HL-60 (cell line): Measurements from ENCODE around the gene ST6GALNAC3.

Source experiments
- DNase-seq, 2 experiments: peaks; one replicate each; pipeline ENCODE4 v3.0.0-alpha.2; 2010 to 2020; ENCODE audit warnings: low read depth in 1 of 2, low spot score in 1 of 2
- H3K27ac ChIP-seq: fragments of 250-450 bp; sonication (Bioruptor Pico); replicated peaks from 2 replicates; pipeline ENCODE4 v1.5.1; 2020; ENCODE audit warnings: mild to moderate bottlenecking, moderate library complexity
- H3K27me3 ChIP-seq: fragments of 250-450 bp; sonication (Bioruptor Pico); 2 replicates; pipeline ENCODE4 v1.5.1; 2021; ENCODE audit warnings: mild to moderate bottlenecking, moderate library complexity; ENCODE audit not compliant: insufficient read depth, poor library complexity, severe bottlenecking
- H3K4me3 ChIP-seq: replicated peaks from 2 replicates; pipeline ENCODE4 v1.5.1; 2011; ENCODE audit warnings: mild to moderate bottlenecking, control low read depth, low read length; ENCODE audit not compliant: insufficient read depth
- GABPA ChIP-seq: IDR thresholded peaks from 2 replicates; pipeline ENCODE4 v1.6.1; 2012; ENCODE audit warnings: low read depth
- POLR2AphosphoS5 ChIP-seq: IDR thresholded peaks from 2 replicates; pipeline ENCODE4 v1.6.1; 2012; ENCODE audit warnings: low read depth
- SPI1 ChIP-seq: IDR thresholded peaks from 2 replicates; pipeline ENCODE4 v1.6.1; 2012; ENCODE audit warnings: low read depth, mild to moderate bottlenecking, borderline replicate concordance
- TF ChIP-seq, protein P1 (sequence below): IDR thresholded peaks from 2 replicates; pipeline ENCODE4 v1.6.1; 2012; ENCODE audit warnings: low read depth; ENCODE audit not compliant: insufficient replicate concordance
- TF ChIP-seq, protein P2 (sequence below): IDR thresholded peaks from one replicate; pipeline ENCODE4 v1.5.1; 2011; ENCODE audit warnings: low read length, control low read depth, inconsistent platforms; ENCODE audit not compliant: insufficient read depth

Gene ST6GALNAC3

DNA sequence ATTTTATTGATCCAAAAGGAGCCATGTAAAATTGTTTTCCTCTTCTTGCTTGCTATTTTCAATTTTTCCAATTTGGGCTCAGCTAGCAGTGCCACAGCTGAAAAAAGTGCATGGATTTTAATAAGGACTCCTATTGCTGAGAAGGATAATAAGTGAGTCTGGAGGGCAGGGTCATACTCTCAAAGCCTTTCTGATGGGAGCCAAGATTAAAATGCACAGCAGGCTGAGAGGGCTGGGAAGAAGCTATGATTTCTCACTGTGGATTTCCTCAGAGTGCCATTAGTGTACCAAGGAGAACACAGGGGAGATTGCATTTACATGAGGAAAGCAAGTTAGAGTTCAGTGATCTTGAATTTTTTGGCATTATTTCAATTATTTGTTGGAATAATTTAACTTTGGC lies 261.3 kb downstream of the ST6GALNAC3 start:
- DNase-seq = no peak
- Histone ChIP-seq H3K27ac (no peak overlapping the region), H3K27me3 (no peaks in the 10 kb centered on the region), H3K4me3 (no peak overlapping the region)
- TF ChIP-seq GABPA (no peak), POLR2AphosphoS5 (no peak), SPI1 (no peak)
- TF ChIP-seq, protein P1, sequence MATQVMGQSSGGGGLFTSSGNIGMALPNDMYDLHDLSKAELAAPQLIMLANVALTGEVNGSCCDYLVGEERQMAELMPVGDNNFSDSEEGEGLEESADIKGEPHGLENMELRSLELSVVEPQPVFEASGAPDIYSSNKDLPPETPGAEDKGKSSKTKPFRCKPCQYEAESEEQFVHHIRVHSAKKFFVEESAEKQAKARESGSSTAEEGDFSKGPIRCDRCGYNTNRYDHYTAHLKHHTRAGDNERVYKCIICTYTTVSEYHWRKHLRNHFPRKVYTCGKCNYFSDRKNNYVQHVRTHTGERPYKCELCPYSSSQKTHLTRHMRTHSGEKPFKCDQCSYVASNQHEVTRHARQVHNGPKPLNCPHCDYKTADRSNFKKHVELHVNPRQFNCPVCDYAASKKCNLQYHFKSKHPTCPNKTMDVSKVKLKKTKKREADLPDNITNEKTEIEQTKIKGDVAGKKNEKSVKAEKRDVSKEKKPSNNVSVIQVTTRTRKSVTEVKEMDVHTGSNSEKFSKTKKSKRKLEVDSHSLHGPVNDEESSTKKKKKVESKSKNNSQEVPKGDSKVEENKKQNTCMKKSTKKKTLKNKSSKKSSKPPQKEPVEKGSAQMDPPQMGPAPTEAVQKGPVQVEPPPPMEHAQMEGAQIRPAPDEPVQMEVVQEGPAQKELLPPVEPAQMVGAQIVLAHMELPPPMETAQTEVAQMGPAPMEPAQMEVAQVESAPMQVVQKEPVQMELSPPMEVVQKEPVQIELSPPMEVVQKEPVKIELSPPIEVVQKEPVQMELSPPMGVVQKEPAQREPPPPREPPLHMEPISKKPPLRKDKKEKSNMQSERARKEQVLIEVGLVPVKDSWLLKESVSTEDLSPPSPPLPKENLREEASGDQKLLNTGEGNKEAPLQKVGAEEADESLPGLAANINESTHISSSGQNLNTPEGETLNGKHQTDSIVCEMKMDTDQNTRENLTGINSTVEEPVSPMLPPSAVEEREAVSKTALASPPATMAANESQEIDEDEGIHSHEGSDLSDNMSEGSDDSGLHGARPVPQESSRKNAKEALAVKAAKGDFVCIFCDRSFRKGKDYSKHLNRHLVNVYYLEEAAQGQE = no peak
- TF ChIP-seq, protein P2, sequence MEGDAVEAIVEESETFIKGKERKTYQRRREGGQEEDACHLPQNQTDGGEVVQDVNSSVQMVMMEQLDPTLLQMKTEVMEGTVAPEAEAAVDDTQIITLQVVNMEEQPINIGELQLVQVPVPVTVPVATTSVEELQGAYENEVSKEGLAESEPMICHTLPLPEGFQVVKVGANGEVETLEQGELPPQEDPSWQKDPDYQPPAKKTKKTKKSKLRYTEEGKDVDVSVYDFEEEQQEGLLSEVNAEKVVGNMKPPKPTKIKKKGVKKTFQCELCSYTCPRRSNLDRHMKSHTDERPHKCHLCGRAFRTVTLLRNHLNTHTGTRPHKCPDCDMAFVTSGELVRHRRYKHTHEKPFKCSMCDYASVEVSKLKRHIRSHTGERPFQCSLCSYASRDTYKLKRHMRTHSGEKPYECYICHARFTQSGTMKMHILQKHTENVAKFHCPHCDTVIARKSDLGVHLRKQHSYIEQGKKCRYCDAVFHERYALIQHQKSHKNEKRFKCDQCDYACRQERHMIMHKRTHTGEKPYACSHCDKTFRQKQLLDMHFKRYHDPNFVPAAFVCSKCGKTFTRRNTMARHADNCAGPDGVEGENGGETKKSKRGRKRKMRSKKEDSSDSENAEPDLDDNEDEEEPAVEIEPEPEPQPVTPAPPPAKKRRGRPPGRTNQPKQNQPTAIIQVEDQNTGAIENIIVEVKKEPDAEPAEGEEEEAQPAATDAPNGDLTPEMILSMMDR = no peak

DNA sequence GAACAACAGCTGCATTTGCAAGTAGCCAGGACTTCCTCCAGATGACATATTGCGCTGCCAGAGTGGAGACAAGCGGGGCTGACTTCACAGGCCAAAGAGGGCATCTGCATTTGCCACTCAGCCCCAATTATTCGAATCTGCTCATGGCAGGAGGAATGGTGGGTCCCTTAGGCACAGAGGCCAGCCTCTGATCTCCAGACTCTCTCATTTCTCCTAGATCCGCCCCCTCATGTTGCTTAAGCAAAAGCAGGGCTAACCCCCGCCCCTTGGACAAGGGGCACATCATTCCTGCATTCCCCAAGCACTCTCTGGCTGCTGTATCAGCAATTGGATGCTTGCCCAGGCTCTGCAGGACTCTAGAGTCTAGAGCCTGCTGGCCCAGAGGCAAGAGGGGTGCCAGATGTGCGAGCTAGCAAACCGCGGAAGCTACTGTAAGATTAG lies 262.4 kb downstream of the ST6GALNAC3 start:
- Histone ChIP-seq H3K27ac (no peak overlapping the region), H3K4me3 (no peak overlapping the region), H3K27me3 (no peaks in the 10 kb centered on the region)
- TF ChIP-seq, protein P1 = no peak
- TF ChIP-seq SPI1 (no peak), POLR2AphosphoS5 (no peak), GABPA (no peak)
- TF ChIP-seq, protein P2 = no peak
- DNase-seq = no peak

DNA sequence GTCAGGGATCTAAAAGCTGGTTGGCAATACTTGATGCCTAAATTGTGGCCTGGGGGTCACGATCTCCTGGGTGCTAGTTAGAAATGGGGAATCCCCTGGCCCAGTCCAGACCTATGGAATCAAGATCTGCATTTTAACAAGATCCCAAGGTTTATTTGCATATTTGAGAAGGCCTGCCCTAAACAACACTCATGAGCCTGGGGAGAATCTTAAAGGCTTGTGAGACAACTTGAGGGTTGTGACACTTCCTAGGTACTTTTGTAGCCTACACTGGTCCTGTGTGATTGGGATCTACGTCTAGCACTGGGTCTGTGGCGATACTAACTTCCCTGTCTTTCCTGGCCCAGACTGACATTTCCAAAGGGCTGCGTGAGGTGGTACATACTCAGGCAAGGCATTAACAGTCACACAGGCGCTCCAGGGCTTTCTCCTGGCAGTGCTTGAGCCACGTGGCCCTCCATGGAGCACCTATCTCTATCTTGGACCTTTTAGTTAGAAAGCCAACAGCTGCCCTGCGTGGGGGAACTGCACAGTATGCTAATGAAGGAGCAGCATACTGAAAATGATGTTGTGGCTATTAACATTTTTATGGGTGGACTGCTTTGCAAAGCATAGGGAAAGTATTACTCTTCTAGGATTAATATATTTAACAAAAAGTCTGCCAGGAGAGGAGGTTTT lies 263.1 kb downstream of the ST6GALNAC3 start:
- DNase-seq = no peak
- H3K4me3 ChIP-seq = no peak overlapping the region
- H3K27ac ChIP-seq = no peak overlapping the region
- TF ChIP-seq SPI1 = no peak
- TF ChIP-seq, protein P1 = no peak
- no peak for TF ChIP-seq POLR2AphosphoS5
- no peak for TF ChIP-seq GABPA
- no peaks in the 10 kb centered on the region for H3K27me3 ChIP-seq
